ENCODE measurements around the gene MIER3. TPM values are rescaled to one million over a fixed set of nuclear protein-coding genes. Genes with fewer than 3 reads are reported as not detected.

Gene MIER3
- polyA plus RNA-seq, 1 donor = 27.3 TPM

- Histone ChIP-seq H3K4me3 (ENCODE audit: low read length) (no peak overlapping the region), H3K9me3 (ENCODE audit: control insufficient read depth, low read depth, low read length) (no peaks in the 10 kb centered on the region), H3K36me3 (ENCODE audit: control insufficient read depth, insufficient read depth, low read length) (peaks cover 69% of the 10 kb centered on the region), H3K27ac (ENCODE audit: low read length) (no peak overlapping the region), H3K4me1 (ENCODE audit: control insufficient read depth, insufficient read depth, low read length) (no peaks in the 10 kb centered on the region), H3K27me3 (ENCODE audit: control insufficient read depth, insufficient read depth, low read length) (no peaks in the 10 kb centered on the region)
- no CpG with 5 or more reads among the region's 1 CpG for WGBS (ENCODE audit: insufficient coverage, low lambda C conversion rate)
- no peak for DNase-seq
Observed at GRCh38 chr5:56934325-56934724, 17.6 kb downstream of the MIER3 start.

- DNase-seq = no peak
- peaks cover 51% of the 10 kb centered on the region for H3K36me3 ChIP-seq (ENCODE audit: control insufficient read depth, insufficient read depth, low read length)
Observed at GRCh38 chr5:56922922-56923321, 29.0 kb downstream of the MIER3 start.

DNA sequence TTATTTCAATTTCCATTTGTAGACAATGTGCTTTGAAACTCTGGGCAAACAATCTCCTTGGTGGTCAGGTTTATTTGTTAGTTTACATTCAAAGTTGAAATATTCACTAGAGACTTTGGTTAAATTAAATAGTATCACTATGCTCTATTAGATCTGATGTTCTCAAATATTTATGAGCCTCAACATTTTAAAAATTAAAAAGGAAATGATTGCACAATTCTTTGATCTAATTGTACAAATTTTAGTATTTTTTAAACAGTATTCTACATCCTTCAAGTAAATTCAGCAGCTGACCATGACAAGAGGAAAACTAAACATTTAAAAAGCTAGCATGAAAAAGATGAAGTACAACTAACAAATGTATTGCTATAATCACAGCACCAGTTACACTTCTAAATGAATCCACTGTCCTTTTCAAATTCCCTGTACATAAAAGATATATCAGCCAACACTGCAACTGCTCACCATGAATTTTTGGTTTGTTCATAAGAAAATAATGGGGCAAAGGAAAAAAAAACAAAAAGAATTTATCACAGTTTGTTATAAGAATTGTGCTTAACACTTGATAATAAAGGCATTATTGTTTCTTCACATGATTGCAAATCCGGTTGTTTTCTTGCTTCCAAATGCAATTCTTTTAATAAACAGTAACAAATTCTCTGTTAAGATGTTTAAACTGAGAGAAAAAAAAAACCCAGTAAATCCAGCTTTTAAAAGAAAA lies 31.8 kb downstream of the MIER3 start:
- 100% methylated on average over 1 of the region's 1 CpG for WGBS (ENCODE audit: insufficient coverage, low lambda C conversion rate)
- no peak overlapping the region for H3K4me3 ChIP-seq (ENCODE audit: low read length)
- peaks cover 32% of the 10 kb centered on the region for H3K36me3 ChIP-seq (ENCODE audit: control insufficient read depth, insufficient read depth, low read length)
- no peak for DNase-seq
- H3K27me3 ChIP-seq (ENCODE audit: control insufficient read depth, insufficient read depth, low read length) = no peaks in the 10 kb centered on the region
- H3K27ac ChIP-seq (ENCODE audit: low read length) = no peak overlapping the region
- H3K4me1 ChIP-seq (ENCODE audit: control insufficient read depth, insufficient read depth, low read length) = no peaks in the 10 kb centered on the region
- H3K9me3 ChIP-seq (ENCODE audit: control insufficient read depth, low read depth, low read length) = no peaks in the 10 kb centered on the region

More at GRCh38 chr5:56922922-56923321, 29.0 kb downstream of the MIER3 start:
- no CpG with 5 or more reads among the region's 6 CpGs for WGBS (ENCODE audit: insufficient coverage, low lambda C conversion rate)
- Histone ChIP-seq H3K4me1 (ENCODE audit: control insufficient read depth, insufficient read depth, low read length) (no peaks in the 10 kb centered on the region), H3K27me3 (ENCODE audit: control insufficient read depth, insufficient read depth, low read length) (no peaks in the 10 kb centered on the region), H3K9me3 (ENCODE audit: control insufficient read depth, low read depth, low read length) (no peaks in the 10 kb centered on the region), H3K4me3 (ENCODE audit: low read length) (no peak overlapping the region), H3K27ac (ENCODE audit: low read length) (no peak overlapping the region)

GRCh38 chr5:56918054-56918453 lies 33.9 kb downstream of the MIER3 start:
- WGBS (ENCODE audit: insufficient coverage, low lambda C conversion rate) = no CpG with 5 or more reads among the region's 2 CpGs
- peak overlapping the region; percentile 6 for H3K27ac ChIP-seq (ENCODE audit: low read length)

DNA sequence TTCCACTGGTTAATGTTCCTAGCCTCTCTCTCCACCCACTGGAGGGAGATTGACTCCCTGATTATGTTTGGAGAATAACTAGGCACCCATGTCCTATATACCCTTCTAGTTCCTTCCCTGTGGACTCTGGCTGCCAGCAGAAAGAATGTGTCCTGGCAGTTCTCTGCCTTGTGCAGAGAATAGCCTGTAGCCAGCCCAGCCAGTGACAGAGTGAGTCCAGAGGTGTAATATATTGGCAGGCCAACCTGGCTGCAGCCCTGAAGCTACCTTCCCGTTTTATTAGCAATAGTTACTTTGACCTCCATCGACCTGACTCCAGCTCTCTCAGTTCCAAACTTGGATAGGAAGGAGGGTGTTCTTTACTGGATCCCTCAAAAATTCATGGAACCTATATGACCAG lies 34.4 kb downstream of the MIER3 start:
- H3K27ac ChIP-seq (ENCODE audit: low read length) = peak overlapping the region; percentile 6
- no peaks in the 10 kb centered on the region for H3K27me3 ChIP-seq (ENCODE audit: control insufficient read depth, insufficient read depth, low read length)
- peaks cover 9% of the 10 kb centered on the region for H3K36me3 ChIP-seq (ENCODE audit: control insufficient read depth, insufficient read depth, low read length)
- H3K9me3 ChIP-seq (ENCODE audit: control insufficient read depth, low read depth, low read length) = no peaks in the 10 kb centered on the region
- no CpG with 5 or more reads among the region's 2 CpGs for WGBS (ENCODE audit: insufficient coverage, low lambda C conversion rate)
- H3K4me3 ChIP-seq (ENCODE audit: low read length) = no peak overlapping the region
- no peaks in the 10 kb centered on the region for H3K4me1 ChIP-seq (ENCODE audit: control insufficient read depth, insufficient read depth, low read length)
- peak in 1 of 2 donors; percentile 20 for DNase-seq

More at GRCh38 chr5:56918054-56918453, 33.9 kb downstream of the MIER3 start:
- Histone ChIP-seq H3K4me3 (ENCODE audit: low read length) (no peak overlapping the region), H3K9me3 (ENCODE audit: control insufficient read depth, low read depth, low read length) (no peaks in the 10 kb centered on the region), H3K27me3 (ENCODE audit: control insufficient read depth, insufficient read depth, low read length) (no peaks in the 10 kb centered on the region), H3K4me1 (ENCODE audit: control insufficient read depth, insufficient read depth, low read length) (no peaks in the 10 kb centered on the region), H3K36me3 (ENCODE audit: control insufficient read depth, insufficient read depth, low read length) (peaks cover 14% of the 10 kb centered on the region)
- peak; percentile 70 to 75 for DNase-seq

- Histone ChIP-seq H3K27me3 (ENCODE audit: control insufficient read depth, insufficient read depth, low read length) (no peaks in the 10 kb centered on the region), H3K36me3 (ENCODE audit: control insufficient read depth, insufficient read depth, low read length) (no peaks in the 10 kb centered on the region), H3K4me1 (ENCODE audit: control insufficient read depth, insufficient read depth, low read length) (peaks cover 4% of the 10 kb centered on the region), H3K4me3 (ENCODE audit: low read length) (no peak overlapping the region), H3K27ac (ENCODE audit: low read length) (no peak overlapping the region), H3K9me3 (ENCODE audit: control insufficient read depth, low read depth, low read length) (no peaks in the 10 kb centered on the region)
- 100% methylated on average over 2 of the region's 2 CpGs for WGBS (ENCODE audit: insufficient coverage, low lambda C conversion rate)
- no peak for DNase-seq
Observed at GRCh38 chr5:56914678-56915077, 37.2 kb downstream of the MIER3 start.

DNA sequence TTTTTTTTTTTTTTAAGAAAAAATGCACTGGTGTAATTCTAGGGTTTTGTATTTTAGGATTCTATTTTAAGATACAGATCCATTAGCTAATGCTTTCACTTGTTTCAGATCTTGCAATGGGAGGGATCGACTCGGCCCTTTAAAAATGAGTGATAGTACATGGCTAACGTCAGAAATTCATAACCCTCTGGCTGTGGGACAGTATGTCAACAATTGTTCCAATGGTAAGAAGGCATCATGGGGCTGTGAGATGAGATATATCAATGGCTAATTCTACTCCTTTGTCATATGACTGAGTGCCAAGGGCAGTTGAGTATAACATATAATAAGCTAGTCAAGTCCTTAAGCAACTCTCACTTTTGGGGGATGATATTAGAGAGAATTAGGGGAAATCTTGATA lies 38.2 kb downstream of the MIER3 start:
- no CpG with 5 or more reads among the region's 3 CpGs for WGBS (ENCODE audit: insufficient coverage, low lambda C conversion rate)
- H3K4me1 ChIP-seq (ENCODE audit: control insufficient read depth, insufficient read depth, low read length) = peaks cover 4% of the 10 kb centered on the region
- H3K36me3 ChIP-seq (ENCODE audit: control insufficient read depth, insufficient read depth, low read length) = no peaks in the 10 kb centered on the region
- H3K27me3 ChIP-seq (ENCODE audit: control insufficient read depth, insufficient read depth, low read length) = no peaks in the 10 kb centered on the region
- no peak for DNase-seq
- no peak overlapping the region for H3K4me3 ChIP-seq (ENCODE audit: low read length)
- no peak overlapping the region for H3K27ac ChIP-seq (ENCODE audit: low read length)
- no peaks in the 10 kb centered on the region for H3K9me3 ChIP-seq (ENCODE audit: control insufficient read depth, low read depth, low read length)

GRCh38 chr5:56910210-56910965 lies 41.5 kb downstream of the MIER3 start:
- H3K36me3 ChIP-seq (ENCODE audit: control insufficient read depth, insufficient read depth, low read length) = no peaks in the 10 kb centered on the region
- H3K4me1 ChIP-seq (ENCODE audit: control insufficient read depth, insufficient read depth, low read length) = peaks cover 4% of the 10 kb centered on the region
- peak in 1 of 2 donors; percentile 16 for DNase-seq
- peak overlapping the region; percentile 74 for H3K4me3 ChIP-seq (ENCODE audit: low read length)
- H3K27me3 ChIP-seq (ENCODE audit: control insufficient read depth, insufficient read depth, low read length) = no peaks in the 10 kb centered on the region
- peak overlapping the region; percentile 89 for H3K27ac ChIP-seq (ENCODE audit: low read length)
- H3K9me3 ChIP-seq (ENCODE audit: control insufficient read depth, low read depth, low read length) = no peaks in the 10 kb centered on the region
- 0% methylated on average over 1 of the region's 29 CpGs for WGBS (ENCODE audit: insufficient coverage, low lambda C conversion rate)

DNA sequence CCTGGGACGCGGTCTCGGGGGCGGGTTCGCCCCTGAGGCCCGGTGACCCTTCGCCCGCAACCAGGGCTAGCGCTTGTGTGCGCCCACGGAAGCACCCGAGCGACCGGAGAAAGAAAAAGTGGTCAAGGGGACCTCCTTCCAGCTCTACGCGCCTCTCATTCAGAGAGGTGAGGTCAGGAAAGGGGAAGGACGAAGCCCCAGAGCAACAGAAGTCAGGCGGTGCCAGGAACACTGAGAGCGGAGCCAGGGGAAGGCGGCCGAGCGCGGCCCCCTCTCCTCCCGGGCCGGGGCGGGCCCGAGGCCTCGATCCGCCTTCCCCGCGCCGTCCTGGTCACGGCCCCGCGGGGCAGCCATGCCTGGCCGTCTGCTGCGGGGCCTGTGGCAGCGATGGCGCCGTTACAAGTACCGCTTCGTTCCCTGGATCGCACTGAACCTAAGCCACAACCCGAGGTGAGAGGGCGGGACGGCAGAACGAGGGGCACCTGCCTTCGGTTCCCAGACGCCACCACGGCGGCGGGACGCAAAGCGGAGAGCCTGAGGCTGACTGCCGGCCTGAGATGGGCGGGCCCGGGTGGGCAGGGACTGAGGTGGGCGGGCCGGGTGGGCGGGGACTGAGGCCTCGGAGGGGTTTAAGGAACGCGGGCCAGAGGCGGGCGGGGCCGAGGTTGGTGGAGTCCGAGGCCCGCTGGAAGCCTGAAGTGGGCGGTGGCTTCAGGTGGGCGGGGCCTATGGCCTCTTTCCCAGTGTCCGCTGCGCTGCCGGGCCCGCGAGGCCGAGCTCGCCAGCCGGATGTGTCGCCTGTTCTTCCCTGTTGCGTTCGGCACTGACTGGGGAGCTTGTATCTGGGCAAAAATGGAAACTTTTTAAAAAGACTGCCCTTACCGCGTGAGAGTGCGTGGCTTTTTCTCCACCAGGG lies 42.4 kb downstream of the MIER3 start, which contains the start of gene SETD9:
Gene SETD9, plus strand, starts transcription at position 303 of the 916 bp plus-strand sequence. Its CDS starts 50 bp downstream, at position 353.
- DNase-seq = peak; percentile 97 to 98
- no peaks in the 10 kb centered on the region for H3K36me3 ChIP-seq (ENCODE audit: control insufficient read depth, insufficient read depth, low read length)
- H3K27ac ChIP-seq (ENCODE audit: low read length) = peak within 1 kb of the TSS; percentile 99

GRCh38 chr5:56908942-56909293 lies 43.0 kb downstream of the MIER3 start:
- Histone ChIP-seq H3K27me3 (ENCODE audit: control insufficient read depth, insufficient read depth, low read length) (no peaks in the 10 kb centered on the region), H3K36me3 (ENCODE audit: control insufficient read depth, insufficient read depth, low read length) (no peaks in the 10 kb centered on the region), H3K9me3 (ENCODE audit: control insufficient read depth, low read depth, low read length) (no peaks in the 10 kb centered on the region), H3K27ac (ENCODE audit: low read length) (peak overlapping the region; percentile 99), H3K4me1 (ENCODE audit: control insufficient read depth, insufficient read depth, low read length) (peaks cover 4% of the 10 kb centered on the region), H3K4me3 (ENCODE audit: low read length) (peak overlapping the region; percentile 74)
- 0% methylated on average over 2 of the region's 19 CpGs for WGBS (ENCODE audit: insufficient coverage, low lambda C conversion rate)
- no peak for DNase-seq

More for the DNA sequence above, 42.4 kb downstream of the MIER3 start, which contains the start of gene SETD9:
- Histone ChIP-seq H3K27me3 (ENCODE audit: control insufficient read depth, insufficient read depth, low read length) (no peaks in the 10 kb centered on the region), H3K9me3 (ENCODE audit: control insufficient read depth, low read depth, low read length) (no peaks in the 10 kb centered on the region), H3K4me3 (ENCODE audit: low read length) (peak within 1 kb of the TSS; percentile 74), H3K4me1 (ENCODE audit: control insufficient read depth, insufficient read depth, low read length) (peaks cover 4% of the 10 kb centered on the region)
- no CpG with 5 or more reads among the region's 84 CpGs for WGBS (ENCODE audit: insufficient coverage, low lambda C conversion rate)
